PC-9 (cell line): ENCODE results near the gene SDK1.

ENCODE experiments used
- EZH2 ChIP-seq: fragments of 200-600 bp; sonication (generic); IDR thresholded peaks from 2 replicates; pipeline ENCODE4 v1.8.0; 2017; ENCODE audit warnings: antibody characterized with exemption, low read depth
- TF ChIP-seq, protein P1 (sequence below): fragments of 200-600 bp; sonication (generic); conservative IDR thresholded peaks from 2 replicates; pipeline ENCODE4 v1.6.1; 2017; ENCODE audit warnings: mixed run types, antibody characterized with exemption, mild to moderate bottlenecking, moderate library complexity

DNA sequence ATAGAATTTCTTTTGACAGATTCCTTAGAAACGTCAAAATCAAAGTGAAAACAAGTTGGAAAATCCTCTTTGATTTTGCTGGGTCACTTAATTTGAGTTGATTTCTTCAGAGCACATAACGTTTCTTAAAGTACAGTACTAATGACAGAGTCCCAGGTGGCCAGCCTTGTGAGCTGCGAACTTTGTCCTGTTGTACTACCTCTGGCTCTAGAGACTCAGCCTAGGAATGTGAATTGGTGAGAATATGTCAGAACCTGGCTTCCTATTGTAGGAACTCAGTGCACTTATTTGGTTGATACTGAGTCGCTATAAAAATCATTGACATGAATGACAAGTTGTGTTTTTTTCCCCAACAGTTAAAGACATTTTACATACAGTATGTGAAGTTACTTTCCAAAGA is 20.2 kb downstream of the SDK1 start:
- TF ChIP-seq, protein P1, sequence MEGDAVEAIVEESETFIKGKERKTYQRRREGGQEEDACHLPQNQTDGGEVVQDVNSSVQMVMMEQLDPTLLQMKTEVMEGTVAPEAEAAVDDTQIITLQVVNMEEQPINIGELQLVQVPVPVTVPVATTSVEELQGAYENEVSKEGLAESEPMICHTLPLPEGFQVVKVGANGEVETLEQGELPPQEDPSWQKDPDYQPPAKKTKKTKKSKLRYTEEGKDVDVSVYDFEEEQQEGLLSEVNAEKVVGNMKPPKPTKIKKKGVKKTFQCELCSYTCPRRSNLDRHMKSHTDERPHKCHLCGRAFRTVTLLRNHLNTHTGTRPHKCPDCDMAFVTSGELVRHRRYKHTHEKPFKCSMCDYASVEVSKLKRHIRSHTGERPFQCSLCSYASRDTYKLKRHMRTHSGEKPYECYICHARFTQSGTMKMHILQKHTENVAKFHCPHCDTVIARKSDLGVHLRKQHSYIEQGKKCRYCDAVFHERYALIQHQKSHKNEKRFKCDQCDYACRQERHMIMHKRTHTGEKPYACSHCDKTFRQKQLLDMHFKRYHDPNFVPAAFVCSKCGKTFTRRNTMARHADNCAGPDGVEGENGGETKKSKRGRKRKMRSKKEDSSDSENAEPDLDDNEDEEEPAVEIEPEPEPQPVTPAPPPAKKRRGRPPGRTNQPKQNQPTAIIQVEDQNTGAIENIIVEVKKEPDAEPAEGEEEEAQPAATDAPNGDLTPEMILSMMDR = no peak
- TF ChIP-seq EZH2 = no peak
